Measurements from ENCODE around the gene TTC21B.

DNA sequence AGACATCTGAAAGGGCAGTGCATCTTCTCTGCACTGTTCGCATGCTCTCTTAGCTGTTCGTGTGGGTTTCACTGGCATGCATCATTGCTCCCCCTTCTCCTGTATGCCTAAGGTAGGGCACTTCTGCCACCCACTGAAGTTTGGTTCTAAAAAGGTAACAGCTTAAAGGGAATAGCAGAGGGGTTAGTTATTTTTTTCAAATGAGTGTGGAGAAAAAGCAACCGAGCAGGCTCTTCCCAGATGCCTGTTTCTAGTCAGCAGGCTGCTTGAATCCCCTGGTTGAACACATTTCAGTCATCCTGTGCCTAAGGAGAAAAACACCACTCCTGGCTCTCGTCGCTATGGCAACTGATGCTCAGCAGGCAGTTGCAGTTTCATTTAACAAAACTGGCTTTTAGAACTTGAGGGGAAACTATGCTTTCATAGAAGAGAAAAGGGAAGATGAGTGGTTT is 89.7 kb downstream of the TTC21B start:
- TF ChIP-seq TAF1 (IDR thresholded peaks at IDR 0.05; ENCODE audit: low read depth, low read length) (no peak), POLR2AphosphoS5 (IDR thresholded peaks at IDR 0.05; ENCODE audit: low read depth, low read length) (no peak)

All from GM12891 (cell line).